Central memory CD8-positive, alpha-beta T cell (primary cell): ENCODE measurements around the gene NGEF.
A peak's percentile ranks its signal among the peaks of the same experiment; 100 is the strongest.

Experiments used
- ATAC-seq: fragments of 150-1000 bp; cut with Tn5 transposase; replicated peaks from 2 replicates; pipeline ENCODE4 v1.10.0; 2022; ENCODE audit warnings: mild to moderate bottlenecking, moderate FRiP score, moderate number of reproducible peaks; ENCODE audit not compliant: poor library complexity, severe bottlenecking; ENCODE audit errors: extremely low read depth
- DNase-seq, 2 donors: peaks; one replicate each; pipeline ENCODE4 v3.0.0; 2021; ENCODE audit warnings: low spot score in 2 of 2
- H3K27ac Mint-ChIP-seq: one replicate; pipeline ENCODE4 v1.8.0; 2022; ENCODE audit warnings: low read depth, mild to moderate bottlenecking, moderate library complexity, mixed read lengths
- H3K27me3 Mint-ChIP-seq: one replicate; pipeline ENCODE4 v1.8.0; 2022; ENCODE audit warnings: mixed read lengths
- H3K36me3 Mint-ChIP-seq: one replicate; pipeline ENCODE4 v1.8.0; 2022; ENCODE audit warnings: mild to moderate bottlenecking, moderate library complexity, mixed read lengths; ENCODE audit not compliant: insufficient read depth
- H3K4me1 Mint-ChIP-seq: one replicate; pipeline ENCODE4 v1.8.0; 2022; ENCODE audit warnings: mixed read lengths
- H3K4me3 Mint-ChIP-seq: one replicate; pipeline ENCODE4 v1.8.0; 2022; ENCODE audit warnings: mild to moderate bottlenecking, moderate library complexity, mixed read lengths
- H3K9me3 Mint-ChIP-seq: one replicate; pipeline ENCODE4 v1.8.0; 2022; ENCODE audit warnings: mixed read lengths

The NGEF gene

DNA sequence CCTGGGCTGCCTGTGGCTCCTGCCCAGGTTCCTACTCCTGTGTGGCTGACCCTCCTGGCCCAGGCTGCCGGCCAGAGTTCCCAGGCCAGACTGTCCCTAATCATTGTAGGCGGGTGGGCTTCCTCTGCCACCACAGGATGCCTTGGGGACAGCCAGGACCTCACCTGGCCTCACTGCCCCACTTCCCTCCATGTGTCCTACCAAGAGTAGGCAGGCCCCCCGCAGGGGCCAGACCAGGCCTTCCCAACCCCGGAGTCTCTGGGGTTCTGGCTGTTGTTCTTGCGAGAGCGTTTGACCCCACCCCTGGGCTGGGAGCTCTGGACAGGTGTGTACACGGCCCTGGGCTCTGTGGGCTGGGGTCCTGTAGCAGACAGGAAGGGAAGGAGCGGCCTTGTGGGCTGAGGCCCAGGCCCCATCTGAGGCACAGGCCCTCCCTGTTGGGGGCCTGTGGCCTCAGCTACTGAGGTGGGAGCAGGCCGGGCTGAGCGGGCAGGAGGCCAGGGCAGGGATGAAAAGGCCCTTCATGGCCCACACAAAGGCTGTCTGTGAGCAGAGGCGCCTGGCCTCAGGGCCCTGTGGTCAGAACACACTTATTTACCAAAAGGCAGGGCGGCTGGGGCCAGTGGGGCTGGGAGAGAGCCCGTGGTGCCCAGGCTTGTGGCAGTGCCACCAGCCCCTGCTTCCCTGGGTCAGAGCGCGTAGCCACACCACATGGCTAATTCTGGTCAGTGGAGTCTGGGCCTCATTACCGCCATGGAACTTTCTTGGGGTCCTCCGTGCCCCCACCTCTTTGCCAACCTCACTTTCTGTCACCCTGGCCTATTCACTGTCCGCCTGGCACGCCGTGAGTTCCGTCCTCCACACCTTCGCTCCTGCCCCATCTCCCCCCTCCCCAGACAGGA is 141.0 kb downstream of the NGEF start:
- Mint-ChIP-seq H3K36me3 (no peaks in the 10 kb centered on the region), H3K9me3 (no peaks in the 10 kb centered on the region), H3K4me3 (no peak overlapping the region), H3K4me1 (peaks cover 14% of the 10 kb centered on the region), H3K27ac (no peak overlapping the region), H3K27me3 (peaks cover 18% of the 10 kb centered on the region)
- DNase-seq (no peak), ATAC-seq (no peak)

DNA sequence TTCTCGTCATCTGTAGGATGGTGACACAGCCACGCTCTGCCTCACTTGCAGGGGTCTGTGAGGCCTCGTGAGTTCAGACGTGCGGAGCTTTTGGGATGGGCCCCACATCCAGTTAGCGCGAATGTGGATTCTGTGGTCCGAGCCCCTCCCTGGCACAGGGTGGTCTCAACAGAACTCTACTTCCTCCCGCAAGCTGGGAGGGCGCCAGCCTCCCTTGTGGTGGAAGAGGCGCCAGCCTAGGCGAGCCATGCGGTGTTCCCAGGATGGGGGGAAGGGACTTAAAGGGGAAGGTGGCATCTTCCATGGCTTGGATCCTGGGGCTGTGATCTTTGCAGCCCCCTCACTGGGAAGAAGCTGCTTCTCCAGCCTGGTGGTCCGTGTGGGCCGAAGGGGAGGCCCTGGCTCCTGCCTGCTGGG is 141.6 kb downstream of the NGEF start:
- Mint-ChIP-seq H3K4me3 (no peak overlapping the region), H3K27me3 (peaks cover 18% of the 10 kb centered on the region), H3K4me1 (peaks cover 14% of the 10 kb centered on the region), H3K27ac (no peak overlapping the region), H3K9me3 (no peaks in the 10 kb centered on the region), H3K36me3 (peaks cover 1% of the 10 kb centered on the region)
- no peak for DNase-seq
- ATAC-seq: no peak

DNA sequence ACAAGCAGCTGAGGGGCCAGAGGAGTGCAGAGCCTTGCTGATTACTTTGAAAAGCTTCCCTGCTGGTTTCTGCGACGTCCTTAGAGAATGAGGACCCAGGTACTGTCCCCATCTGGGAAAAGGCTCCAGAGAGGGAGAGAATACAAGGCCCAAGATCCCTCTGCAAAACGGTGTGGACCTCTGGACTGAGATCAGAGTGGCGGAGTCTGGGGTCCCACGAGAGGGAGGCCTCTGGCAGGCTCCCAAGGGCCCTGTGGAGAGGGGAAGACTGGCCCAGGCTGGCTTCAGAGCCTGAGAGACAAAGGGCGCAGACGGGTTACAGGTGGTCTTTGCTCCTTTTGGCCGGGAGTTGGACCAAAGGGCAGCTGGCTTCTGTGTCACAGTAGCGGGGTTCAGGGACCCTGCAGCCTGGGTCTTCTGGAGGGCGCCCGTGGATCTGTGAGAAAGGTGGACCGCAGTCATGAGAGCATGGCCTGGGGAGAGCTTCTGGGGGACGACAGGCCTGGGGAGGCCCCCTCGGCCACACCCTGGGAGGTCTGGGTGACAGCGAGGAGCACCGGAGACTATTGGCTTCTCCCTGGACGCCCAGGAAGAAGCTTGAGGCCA is 142.2 kb downstream of the NGEF start:
- no peak for DNase-seq
- H3K9me3 Mint-ChIP-seq: no peaks in the 10 kb centered on the region
- no peak overlapping the region for H3K27ac Mint-ChIP-seq
- peaks cover 14% of the 10 kb centered on the region for H3K4me1 Mint-ChIP-seq
- H3K36me3 Mint-ChIP-seq: peaks cover 1% of the 10 kb centered on the region
- H3K4me3 Mint-ChIP-seq: no peak overlapping the region
- H3K27me3 Mint-ChIP-seq: peaks cover 18% of the 10 kb centered on the region
- no peak for ATAC-seq

DNA sequence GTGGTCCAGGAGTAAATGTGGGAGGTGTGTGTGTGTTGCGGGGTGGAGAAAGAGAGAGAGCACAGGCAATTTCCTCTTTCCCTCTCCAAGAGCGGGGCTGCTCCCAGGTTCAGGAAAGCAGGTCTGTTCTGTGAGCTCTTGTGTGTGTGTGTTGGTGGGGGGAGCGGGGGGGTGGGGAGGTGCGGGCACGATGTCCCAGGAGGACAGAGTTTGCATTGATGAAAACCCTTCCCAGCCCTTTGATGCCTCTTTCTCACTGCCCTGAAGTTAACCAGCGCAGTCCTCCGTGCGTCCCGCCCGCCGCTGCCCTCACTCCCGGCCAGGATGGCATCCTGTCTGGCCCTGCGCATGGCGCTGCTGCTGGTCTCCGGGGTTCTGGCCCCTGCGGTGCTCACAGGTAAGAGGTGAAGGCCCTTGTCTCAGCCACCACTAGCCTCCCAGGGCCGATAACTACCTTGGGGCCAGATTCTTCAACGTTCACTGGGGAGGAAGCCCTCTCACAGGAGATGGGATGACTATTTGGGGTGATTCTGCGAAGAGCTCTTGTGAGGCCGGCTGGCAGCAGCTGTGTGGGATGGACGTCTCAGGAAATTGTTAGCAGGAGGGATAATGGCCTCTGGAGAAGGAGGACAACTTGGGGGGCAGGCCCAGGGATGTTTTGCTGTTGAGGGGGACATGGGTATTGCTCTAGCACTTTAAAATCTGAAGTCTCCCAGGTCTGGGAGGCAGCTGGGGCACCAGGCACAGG is 142.9 kb downstream of the NGEF start, which contains the start of gene SNORC:
Gene SNORC (plus strand): TSS at position 247 of the 748 bp plus-strand sequence. CDS start 78 bp downstream, at position 325.
- no peak for DNase-seq
- peaks cover 2% of the 10 kb centered on the region for H3K36me3 Mint-ChIP-seq
- peak within 1 kb of the TSS; percentile 36 for H3K27ac Mint-ChIP-seq
- peaks cover 12% of the 10 kb centered on the region for H3K27me3 Mint-ChIP-seq
- ATAC-seq: no peak
- H3K9me3 Mint-ChIP-seq: no peaks in the 10 kb centered on the region
- H3K4me3 Mint-ChIP-seq: no peak within 1 kb of the TSS
- peaks cover 9% of the 10 kb centered on the region for H3K4me1 Mint-ChIP-seq

DNA sequence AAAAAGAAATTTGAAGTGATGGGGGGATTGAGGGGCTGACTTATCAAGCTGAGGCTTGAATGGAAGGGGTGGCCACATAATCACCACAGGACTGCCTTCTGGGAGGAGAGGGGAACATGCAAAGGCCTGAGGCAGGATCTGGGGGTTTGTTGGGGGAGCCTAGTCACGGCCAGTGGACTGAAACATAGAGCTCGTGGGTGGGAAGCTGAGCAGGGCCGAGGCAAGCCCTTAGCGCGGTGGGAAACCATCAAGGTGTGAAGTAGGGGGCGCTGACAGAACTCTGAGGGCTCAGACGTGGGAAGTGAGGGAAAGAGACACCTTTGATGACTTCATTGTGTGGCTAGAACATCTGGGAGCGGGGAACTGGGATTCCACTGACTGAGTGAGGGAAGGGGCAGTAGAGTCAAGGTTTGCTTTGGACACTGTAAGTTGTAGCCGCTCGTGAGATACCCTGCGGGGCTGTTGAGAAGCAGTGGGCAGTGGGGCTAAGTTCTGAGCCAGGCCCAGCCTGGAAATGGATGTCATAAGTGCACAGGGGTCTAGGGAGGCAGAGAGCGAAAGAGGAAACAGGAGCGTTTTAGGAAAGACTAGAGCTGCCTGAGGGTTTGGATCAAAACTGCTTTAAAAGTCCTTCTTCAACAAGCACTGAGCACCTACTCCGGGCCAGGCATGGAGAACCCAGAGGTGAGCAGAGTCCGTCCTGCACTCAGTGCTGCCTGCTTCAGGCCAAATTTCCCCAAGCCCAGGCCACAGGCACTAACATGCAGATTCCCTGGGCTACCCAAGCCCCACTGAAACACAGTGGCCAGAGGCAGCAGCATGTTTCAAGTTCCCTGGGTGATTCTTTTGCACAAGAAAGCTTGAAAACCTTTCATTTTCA is 143.7 kb downstream of the NGEF start:
- ATAC-seq (no peak), DNase-seq (no peak)
- Mint-ChIP-seq H3K36me3 (peaks cover 2% of the 10 kb centered on the region), H3K27ac (peak overlapping the region; percentile 36), H3K9me3 (no peaks in the 10 kb centered on the region), H3K4me1 (peaks cover 6% of the 10 kb centered on the region), H3K27me3 (peaks cover 4% of the 10 kb centered on the region), H3K4me3 (no peak overlapping the region)

DNA sequence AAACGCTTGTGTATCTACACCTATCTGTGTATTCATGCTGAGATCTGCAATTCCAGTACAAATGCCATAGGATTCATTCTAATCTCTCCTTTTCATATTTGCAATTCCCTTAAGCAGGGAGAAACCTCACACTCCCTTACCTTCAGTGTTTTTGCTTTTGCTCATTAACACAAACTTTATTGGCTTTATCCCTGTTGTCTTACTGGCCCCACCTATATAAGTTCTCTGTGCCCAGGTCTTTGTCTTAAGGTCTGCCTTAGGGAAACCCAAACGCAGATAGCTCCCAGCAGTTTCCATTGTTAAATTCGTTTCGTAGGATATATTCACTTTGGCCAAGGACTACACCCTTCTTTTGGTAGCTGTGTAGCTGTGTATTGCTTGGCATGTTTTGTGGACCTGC is 147.0 kb downstream of the NGEF start:
- H3K9me3 Mint-ChIP-seq: no peaks in the 10 kb centered on the region
- H3K27me3 Mint-ChIP-seq: no peaks in the 10 kb centered on the region
- peaks cover 6% of the 10 kb centered on the region for H3K4me1 Mint-ChIP-seq
- no peak for ATAC-seq
- no peak overlapping the region for H3K4me3 Mint-ChIP-seq
- H3K27ac Mint-ChIP-seq: no peak overlapping the region
- peaks cover 2% of the 10 kb centered on the region for H3K36me3 Mint-ChIP-seq
- DNase-seq: no peak

DNA sequence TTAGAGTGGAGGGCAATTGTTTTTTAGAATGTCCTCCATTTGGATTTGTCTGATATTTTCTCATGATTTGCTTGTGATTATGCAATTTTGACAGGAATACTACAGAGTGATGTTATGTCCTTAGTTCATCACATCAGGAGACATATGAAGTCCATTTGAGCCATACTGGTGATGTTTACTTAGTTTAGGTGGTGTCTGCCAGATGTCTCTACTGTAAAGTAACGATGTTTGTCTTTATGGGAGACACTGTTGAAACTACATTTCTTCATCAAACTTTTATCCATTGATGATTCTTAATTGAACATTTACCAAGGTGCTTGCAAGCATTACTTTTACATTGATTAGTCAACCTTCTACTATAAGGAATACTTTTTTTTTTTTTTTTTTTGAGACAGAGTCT is 147.9 kb downstream of the NGEF start:
- H3K27me3 Mint-ChIP-seq: no peaks in the 10 kb centered on the region
- ATAC-seq: no peak
- H3K27ac Mint-ChIP-seq: no peak overlapping the region
- H3K4me3 Mint-ChIP-seq: no peak overlapping the region
- H3K9me3 Mint-ChIP-seq: no peaks in the 10 kb centered on the region
- H3K4me1 Mint-ChIP-seq: peaks cover 6% of the 10 kb centered on the region
- H3K36me3 Mint-ChIP-seq: peaks cover 2% of the 10 kb centered on the region
- no peak for DNase-seq

DNA sequence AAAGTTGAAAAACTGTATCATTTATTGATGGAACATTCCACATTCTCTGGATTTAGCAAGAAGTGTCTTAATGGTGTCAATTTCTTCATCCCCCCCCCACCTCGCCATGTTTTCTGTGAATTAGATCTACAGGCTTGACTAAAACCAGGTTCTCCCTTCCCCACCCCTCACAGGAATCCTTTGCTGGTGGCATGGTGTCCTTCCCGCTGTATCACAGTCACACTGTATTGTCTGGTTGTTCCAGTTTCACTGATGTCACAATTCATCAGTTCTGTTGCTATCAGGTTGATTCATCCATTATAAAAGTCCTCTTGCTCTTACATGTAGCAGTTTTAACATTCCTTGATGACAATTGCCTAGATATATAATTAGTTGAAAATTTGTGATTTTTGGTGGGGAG is 149.1 kb downstream of the NGEF start:
- no peaks in the 10 kb centered on the region for H3K9me3 Mint-ChIP-seq
- ATAC-seq: no peak
- no peak overlapping the region for H3K4me3 Mint-ChIP-seq

DNA sequence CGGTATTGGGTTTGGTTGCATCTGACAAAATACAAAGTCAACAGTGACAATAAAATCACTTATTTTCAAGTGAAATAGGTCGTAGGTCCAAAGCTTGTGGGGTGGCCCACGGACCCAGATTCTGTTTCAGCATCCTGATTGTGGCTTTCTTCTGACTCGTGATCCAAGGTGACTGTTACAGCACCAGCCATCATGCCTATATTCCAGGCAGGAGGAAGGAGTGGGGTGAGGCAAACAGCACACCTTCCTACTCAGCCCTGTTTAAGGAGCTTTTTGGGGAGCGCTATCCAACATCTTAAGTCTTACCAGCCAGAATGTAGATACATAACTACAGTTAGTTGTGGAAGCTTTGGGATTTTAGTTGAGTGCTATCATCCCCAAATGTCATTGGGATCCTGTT is 151.7 kb downstream of the NGEF start:
- ATAC-seq: no peak
- no peak for DNase-seq
- Mint-ChIP-seq H3K4me1 (no peaks in the 10 kb centered on the region), H3K36me3 (peaks cover 21% of the 10 kb centered on the region), H3K27me3 (no peaks in the 10 kb centered on the region), H3K9me3 (no peaks in the 10 kb centered on the region), H3K27ac (no peak overlapping the region), H3K4me3 (no peak overlapping the region)

More for the DNA sequence above, 149.1 kb downstream of the NGEF start:
- no peak overlapping the region for H3K27ac Mint-ChIP-seq
- no peaks in the 10 kb centered on the region for H3K27me3 Mint-ChIP-seq
- DNase-seq: no peak
- H3K4me1 Mint-ChIP-seq: peaks cover under 1% of the 10 kb centered on the region
- H3K36me3 Mint-ChIP-seq: peaks cover 4% of the 10 kb centered on the region

DNA sequence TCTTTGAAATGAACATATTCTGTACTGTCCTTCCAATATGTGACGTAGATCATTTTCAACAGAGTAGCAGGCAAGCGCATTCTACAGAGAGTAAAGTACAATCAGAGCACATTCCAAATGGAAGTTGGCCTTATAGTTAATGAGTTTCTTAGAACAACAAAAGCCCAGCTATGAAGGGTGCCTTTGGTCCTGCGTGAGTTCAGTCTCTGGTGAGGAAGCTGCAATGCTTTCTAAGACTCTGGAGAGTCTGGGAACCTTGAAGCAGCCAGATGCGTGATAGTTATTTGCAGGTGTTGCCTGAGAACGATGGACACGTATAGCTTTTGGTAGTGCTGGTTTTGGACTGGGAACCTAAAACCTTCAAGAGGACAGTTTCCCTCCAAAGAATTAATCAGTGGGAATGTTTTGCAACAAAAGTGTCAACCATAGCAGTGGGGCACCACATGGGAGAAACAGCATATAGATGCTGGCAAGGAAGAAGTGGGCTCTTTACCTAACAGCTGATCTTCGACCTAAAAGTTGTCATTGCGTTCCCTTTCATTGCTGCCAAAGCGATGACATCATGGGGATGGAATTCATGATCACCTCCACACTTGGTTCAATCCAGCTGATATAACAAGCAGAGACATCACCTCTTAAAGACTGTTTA is 152.3 kb downstream of the NGEF start:
- no peaks in the 10 kb centered on the region for H3K4me1 Mint-ChIP-seq
- no peaks in the 10 kb centered on the region for H3K27me3 Mint-ChIP-seq
- H3K27ac Mint-ChIP-seq: no peak overlapping the region
- peaks cover 28% of the 10 kb centered on the region for H3K36me3 Mint-ChIP-seq
- H3K4me3 Mint-ChIP-seq: no peak overlapping the region
- no peaks in the 10 kb centered on the region for H3K9me3 Mint-ChIP-seq
- DNase-seq (no peak), ATAC-seq (no peak)

DNA sequence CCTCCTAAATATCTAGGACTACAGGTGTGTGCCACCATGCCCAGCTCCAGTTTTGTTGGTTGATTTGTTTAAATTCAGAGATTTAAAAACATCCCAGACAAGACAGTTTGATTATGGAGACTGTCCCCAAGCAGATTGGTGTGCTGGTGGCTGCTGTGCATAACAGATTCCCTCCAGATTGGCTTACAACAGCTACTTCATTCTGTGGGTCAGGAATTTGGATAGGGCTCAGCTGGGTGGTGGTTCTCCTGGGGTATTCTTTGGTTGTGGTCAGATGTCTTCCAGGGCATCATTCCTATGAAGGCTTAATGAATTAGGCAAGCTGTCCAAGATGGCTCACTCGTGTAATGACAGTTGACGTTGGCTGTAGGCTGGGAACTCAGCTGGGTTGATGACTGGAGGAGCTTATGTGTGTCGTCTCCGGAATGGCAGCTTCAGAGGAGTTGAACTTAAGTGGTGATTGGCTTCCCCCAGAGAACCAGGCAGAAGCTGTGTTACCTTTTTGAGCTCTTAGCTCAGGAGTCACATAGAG is 153.6 kb downstream of the NGEF start:
- peak overlapping the region; percentile 47 for H3K27ac Mint-ChIP-seq
- DNase-seq (no peak), ATAC-seq (no peak)
- H3K9me3 Mint-ChIP-seq: no peaks in the 10 kb centered on the region
- H3K27me3 Mint-ChIP-seq: no peaks in the 10 kb centered on the region
- peaks cover 34% of the 10 kb centered on the region for H3K36me3 Mint-ChIP-seq
- no peak overlapping the region for H3K4me3 Mint-ChIP-seq
- no peaks in the 10 kb centered on the region for H3K4me1 Mint-ChIP-seq
